ENCODE results near the gene FLRT1. TPM values are rescaled to one million over a fixed set of nuclear protein-coding genes. Genes with fewer than 3 reads are reported as not detected.

The FLRT1 gene
- total and polyA plus RNA-seq, 2 experiments from 2014 or later, result 0.76 to 1.1 TPM

DNA sequence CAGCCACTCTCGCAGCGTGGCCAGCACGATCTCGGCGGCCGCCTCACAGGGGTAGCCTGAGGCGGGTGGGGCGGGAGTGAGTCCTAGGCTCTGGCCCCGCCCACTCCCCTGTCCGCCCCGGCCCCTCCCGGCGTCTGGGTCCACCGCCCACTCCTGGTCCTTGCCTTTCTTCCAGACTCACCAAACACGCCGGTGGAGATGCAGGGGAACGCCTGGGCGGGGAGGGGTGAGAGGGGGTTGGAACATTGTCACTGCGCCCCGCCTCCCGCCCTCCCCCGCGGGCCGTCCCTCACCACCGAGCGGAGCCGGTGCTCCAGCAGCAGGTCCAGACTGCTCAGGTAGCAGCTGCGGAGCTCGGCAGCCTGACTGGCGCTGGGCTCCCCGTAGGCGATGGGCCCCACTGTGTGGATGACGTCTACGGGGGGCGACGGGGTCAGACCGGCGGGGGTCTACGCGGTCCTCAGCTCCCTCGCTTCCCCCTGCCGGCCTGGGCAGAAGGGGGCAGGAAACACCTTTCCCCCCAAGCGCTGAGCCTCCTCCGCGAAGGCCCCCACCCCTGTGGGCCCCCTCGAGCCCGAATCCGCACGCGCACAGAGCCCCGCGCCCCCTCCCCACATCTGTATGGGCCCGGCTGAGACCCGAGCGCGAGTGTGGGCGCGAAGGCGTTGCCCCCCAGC is 36.2 kb upstream of the FLRT1 start:
- Histone ChIP-seq H3K79me2 (replicated peaks; ENCODE audit: insufficient read depth) (no peaks in the 10 kb centered on the region), H2AFZ (no peak overlapping the region), H3K4me1 (ENCODE audit: insufficient read depth) (peaks cover 10% of the 10 kb centered on the region), H3K9me2 (ENCODE audit: insufficient read depth) (no peaks in the 10 kb centered on the region), H3K36me3 (ENCODE audit: insufficient read depth) (no peaks in the 10 kb centered on the region), H3K27ac (ENCODE audit: low read depth) (no peak overlapping the region), H3F3A (replicated peaks; ENCODE audit: low read depth) (peaks cover 23% of the 10 kb centered on the region), H3K4me3 (peak overlapping the region; percentile 64), H4K20me1 (replicated peaks; ENCODE audit: insufficient read depth) (peaks cover 13% of the 10 kb centered on the region), H3K27me3 (ENCODE audit: insufficient read depth) (peaks cover 43% of the 10 kb centered on the region), H3K4me2 (peak overlapping the region; percentile 88)
- TF ChIP-seq EZH2 (IDR thresholded peaks at IDR 0.05; ENCODE audit: low read depth, unreplicated experiment) (no peak), CREB1 (CRISPR knock-in tag; IDR thresholded peaks at IDR 0.05; ENCODE audit: low read depth) (0 out of 2 replicates have a peak, but pooled peaks have one; percentile 31), ZNF114 (CRISPR knock-in tag; IDR thresholded peaks at IDR 0.05) (no peak), EZH2phosphoT487 (IDR thresholded peaks at IDR 0.05; ENCODE audit: unreplicated experiment) (no peak), NANOG (IDR thresholded peaks at IDR 0.05; ENCODE audit: borderline replicate concordance) (no peak), ZNF331 (CRISPR knock-in tag; IDR thresholded peaks at IDR 0.05; ENCODE audit: low read depth) (no peak), POLR2AphosphoS5 (IDR thresholded peaks at IDR 0.05; ENCODE audit: low read depth) (peak; percentile 56; the same call in 1 of the 2 replicates), JUNB (IDR thresholded peaks at IDR 0.05; ENCODE audit: unreplicated experiment) (no peak), STAT1 (IDR thresholded peaks at IDR 0.05; ENCODE audit: unreplicated experiment) (no peak)
- TF ChIP-seq, protein P1, sequence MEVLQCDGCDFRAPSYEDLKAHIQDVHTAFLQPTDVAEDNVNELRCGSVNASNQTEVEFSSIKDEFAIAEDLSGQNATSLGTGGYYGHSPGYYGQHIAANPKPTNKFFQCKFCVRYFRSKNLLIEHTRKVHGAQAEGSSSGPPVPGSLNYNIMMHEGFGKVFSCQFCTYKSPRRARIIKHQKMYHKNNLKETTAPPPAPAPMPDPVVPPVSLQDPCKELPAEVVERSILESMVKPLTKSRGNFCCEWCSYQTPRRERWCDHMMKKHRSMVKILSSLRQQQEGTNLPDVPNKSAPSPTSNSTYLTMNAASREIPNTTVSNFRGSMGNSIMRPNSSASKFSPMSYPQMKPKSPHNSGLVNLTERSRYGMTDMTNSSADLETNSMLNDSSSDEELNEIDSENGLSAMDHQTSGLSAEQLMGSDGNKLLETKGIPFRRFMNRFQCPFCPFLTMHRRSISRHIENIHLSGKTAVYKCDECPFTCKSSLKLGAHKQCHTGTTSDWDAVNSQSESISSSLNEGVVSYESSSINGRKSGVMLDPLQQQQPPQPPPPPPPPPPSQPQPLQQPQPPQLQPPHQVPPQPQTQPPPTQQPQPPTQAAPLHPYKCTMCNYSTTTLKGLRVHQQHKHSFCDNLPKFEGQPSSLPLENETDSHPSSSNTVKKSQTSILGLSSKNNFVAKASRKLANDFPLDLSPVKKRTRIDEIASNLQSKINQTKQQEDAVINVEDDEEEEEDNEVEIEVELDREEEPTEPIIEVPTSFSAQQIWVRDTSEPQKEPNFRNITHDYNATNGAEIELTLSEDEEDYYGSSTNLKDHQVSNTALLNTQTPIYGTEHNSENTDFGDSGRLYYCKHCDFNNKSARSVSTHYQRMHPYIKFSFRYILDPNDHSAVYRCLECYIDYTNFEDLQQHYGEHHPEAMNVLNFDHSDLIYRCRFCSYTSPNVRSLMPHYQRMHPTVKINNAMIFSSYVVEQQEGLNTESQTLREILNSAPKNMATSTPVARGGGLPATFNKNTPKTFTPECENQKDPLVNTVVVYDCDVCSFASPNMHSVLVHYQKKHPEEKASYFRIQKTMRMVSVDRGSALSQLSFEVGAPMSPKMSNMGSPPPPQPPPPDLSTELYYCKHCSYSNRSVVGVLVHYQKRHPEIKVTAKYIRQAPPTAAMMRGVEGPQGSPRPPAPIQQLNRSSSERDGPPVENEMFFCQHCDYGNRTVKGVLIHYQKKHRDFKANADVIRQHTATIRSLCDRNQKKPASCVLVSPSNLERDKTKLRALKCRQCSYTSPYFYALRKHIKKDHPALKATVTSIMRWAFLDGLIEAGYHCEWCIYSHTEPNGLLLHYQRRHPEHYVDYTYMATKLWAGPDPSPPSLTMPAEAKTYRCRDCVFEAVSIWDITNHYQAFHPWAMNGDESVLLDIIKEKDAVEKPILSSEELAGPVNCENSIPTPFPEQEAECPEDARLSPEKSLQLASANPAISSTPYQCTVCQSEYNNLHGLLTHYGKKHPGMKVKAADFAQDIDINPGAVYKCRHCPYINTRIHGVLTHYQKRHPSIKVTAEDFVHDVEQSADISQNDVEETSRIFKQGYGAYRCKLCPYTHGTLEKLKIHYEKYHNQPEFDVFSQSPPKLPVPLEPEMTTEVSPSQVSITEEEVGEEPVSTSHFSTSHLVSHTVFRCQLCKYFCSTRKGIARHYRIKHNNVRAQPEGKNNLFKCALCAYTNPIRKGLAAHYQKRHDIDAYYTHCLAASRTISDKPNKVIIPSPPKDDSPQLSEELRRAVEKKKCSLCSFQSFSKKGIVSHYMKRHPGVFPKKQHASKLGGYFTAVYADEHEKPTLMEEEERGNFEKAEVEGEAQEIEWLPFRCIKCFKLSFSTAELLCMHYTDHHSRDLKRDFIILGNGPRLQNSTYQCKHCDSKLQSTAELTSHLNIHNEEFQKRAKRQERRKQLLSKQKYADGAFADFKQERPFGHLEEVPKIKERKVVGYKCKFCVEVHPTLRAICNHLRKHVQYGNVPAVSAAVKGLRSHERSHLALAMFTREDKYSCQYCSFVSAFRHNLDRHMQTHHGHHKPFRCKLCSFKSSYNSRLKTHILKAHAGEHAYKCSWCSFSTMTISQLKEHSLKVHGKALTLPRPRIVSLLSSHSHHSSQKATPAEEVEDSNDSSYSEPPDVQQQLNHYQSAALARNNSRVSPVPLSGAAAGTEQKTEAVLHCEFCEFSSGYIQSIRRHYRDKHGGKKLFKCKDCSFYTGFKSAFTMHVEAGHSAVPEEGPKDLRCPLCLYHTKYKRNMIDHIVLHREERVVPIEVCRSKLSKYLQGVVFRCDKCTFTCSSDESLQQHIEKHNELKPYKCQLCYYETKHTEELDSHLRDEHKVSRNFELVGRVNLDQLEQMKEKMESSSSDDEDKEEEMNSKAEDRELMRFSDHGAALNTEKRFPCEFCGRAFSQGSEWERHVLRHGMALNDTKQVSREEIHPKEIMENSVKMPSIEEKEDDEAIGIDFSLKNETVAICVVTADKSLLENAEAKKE (CRISPR knock-in tag; IDR thresholded peaks at IDR 0.05), result no peak
- TF ChIP-seq, protein P2, sequence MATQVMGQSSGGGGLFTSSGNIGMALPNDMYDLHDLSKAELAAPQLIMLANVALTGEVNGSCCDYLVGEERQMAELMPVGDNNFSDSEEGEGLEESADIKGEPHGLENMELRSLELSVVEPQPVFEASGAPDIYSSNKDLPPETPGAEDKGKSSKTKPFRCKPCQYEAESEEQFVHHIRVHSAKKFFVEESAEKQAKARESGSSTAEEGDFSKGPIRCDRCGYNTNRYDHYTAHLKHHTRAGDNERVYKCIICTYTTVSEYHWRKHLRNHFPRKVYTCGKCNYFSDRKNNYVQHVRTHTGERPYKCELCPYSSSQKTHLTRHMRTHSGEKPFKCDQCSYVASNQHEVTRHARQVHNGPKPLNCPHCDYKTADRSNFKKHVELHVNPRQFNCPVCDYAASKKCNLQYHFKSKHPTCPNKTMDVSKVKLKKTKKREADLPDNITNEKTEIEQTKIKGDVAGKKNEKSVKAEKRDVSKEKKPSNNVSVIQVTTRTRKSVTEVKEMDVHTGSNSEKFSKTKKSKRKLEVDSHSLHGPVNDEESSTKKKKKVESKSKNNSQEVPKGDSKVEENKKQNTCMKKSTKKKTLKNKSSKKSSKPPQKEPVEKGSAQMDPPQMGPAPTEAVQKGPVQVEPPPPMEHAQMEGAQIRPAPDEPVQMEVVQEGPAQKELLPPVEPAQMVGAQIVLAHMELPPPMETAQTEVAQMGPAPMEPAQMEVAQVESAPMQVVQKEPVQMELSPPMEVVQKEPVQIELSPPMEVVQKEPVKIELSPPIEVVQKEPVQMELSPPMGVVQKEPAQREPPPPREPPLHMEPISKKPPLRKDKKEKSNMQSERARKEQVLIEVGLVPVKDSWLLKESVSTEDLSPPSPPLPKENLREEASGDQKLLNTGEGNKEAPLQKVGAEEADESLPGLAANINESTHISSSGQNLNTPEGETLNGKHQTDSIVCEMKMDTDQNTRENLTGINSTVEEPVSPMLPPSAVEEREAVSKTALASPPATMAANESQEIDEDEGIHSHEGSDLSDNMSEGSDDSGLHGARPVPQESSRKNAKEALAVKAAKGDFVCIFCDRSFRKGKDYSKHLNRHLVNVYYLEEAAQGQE (IDR thresholded peaks at IDR 0.05; ENCODE audit: unreplicated experiment), result no peak
- TF ChIP-seq, protein P3, sequence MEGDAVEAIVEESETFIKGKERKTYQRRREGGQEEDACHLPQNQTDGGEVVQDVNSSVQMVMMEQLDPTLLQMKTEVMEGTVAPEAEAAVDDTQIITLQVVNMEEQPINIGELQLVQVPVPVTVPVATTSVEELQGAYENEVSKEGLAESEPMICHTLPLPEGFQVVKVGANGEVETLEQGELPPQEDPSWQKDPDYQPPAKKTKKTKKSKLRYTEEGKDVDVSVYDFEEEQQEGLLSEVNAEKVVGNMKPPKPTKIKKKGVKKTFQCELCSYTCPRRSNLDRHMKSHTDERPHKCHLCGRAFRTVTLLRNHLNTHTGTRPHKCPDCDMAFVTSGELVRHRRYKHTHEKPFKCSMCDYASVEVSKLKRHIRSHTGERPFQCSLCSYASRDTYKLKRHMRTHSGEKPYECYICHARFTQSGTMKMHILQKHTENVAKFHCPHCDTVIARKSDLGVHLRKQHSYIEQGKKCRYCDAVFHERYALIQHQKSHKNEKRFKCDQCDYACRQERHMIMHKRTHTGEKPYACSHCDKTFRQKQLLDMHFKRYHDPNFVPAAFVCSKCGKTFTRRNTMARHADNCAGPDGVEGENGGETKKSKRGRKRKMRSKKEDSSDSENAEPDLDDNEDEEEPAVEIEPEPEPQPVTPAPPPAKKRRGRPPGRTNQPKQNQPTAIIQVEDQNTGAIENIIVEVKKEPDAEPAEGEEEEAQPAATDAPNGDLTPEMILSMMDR (conservative IDR thresholded peaks at IDR 0.05; ENCODE audit: low read depth in 2 of 2), result 0 out of 4 replicates have a peak, but pooled peaks of 1 of the 2 experiments have one; percentile 4
- TF ChIP-seq, protein P4, sequence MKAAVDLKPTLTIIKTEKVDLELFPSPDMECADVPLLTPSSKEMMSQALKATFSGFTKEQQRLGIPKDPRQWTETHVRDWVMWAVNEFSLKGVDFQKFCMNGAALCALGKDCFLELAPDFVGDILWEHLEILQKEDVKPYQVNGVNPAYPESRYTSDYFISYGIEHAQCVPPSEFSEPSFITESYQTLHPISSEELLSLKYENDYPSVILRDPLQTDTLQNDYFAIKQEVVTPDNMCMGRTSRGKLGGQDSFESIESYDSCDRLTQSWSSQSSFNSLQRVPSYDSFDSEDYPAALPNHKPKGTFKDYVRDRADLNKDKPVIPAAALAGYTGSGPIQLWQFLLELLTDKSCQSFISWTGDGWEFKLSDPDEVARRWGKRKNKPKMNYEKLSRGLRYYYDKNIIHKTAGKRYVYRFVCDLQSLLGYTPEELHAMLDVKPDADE (IDR thresholded peaks at IDR 0.05), result no peak
- Mint-ChIP-seq H3K9me3 (no peaks in the 10 kb centered on the region), H3K27ac (no peak overlapping the region), H3K4me3 (peak overlapping the region; percentile 69), H3K27me3 (ENCODE audit: insufficient read depth, low read depth, poor library complexity) (peaks cover 23% of the 10 kb centered on the region), H3K4me1 (peaks cover 19% of the 10 kb centered on the region), H3K36me3 (ENCODE audit: low read depth) (peaks cover 37% of the 10 kb centered on the region)
- ATAC-seq (peak; percentile 55), DNase-seq (ENCODE audit: low spot score) (peak; percentile 84)
